8988T (cell line): ENCODE results near the gene CHAC2.
"Not testable (repeated sequence)": the region's sequence is repeated elsewhere in the genome, so short reads cannot be mapped to it uniquely, and the experiment has no call there.

Experiments
- DNase-seq: peaks from one replicate; pipeline ENCODE4 v3.0.0; 2011

CHAC2 gene

DNA sequence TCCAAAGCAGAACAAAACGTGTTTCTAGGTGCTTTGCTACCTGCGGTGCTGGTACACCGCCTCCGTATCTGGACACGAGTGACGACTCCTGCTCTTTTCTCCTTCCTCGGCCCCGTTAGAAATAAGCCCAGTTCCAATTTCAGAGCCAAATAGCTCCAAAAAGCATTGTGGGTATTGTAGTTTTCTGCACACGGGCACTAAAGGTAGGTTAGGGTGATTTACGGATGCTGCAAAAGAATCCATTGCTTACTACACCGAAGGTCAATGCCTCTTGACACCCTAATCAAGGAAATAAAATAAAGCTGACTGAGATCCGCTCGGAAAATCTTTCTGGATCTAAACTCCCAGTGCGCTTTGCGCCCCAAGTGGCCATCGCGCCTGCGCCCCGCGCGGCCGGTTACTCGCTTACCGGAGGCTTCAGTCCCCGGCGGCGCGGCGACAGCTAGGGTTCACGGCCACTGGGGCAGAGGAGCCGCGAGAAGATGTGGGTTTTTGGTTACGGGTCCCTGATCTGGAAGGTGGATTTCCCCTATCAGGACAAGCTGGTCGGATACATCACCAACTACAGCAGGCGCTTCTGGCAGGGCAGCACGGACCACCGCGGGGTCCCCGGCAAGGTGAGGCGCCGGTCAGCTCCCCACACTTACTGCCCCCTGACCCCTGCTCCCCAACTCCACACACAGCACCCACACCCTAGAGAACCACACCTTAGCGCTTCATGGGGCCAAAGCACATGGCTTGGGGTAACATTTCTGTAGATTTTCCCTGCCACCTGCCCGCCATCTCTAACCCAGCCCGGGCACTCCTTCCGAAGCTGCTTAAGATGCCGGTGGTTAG is at the start of gene CHAC2:
Gene CHAC2, plus strand, starts transcription at position 400 of the 837 bp plus-strand sequence. Its CDS starts 83 bp downstream, at position 483.
- DNase-seq = peak; percentile 62

DNA sequence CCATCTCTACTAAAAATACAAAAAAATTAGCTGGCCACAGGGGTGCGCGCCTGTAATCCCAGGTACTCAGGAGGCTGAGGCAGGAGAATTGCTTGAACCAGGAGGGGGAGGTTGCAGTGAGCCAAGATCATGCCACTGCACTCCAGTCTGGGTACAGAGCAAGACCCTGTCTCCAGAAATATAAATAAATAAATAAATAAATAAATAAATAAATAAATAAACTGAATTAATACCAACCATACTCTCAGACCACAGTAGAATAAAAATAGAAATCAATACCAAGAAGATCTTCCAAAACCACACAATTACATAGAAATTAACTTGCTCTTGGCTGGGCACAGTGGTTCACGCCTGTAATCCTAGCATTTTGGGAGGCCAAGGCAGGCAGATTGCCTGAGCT is 46.7 kb upstream of the CHAC2 start:
- DNase-seq = not testable (repeated sequence)

DNA sequence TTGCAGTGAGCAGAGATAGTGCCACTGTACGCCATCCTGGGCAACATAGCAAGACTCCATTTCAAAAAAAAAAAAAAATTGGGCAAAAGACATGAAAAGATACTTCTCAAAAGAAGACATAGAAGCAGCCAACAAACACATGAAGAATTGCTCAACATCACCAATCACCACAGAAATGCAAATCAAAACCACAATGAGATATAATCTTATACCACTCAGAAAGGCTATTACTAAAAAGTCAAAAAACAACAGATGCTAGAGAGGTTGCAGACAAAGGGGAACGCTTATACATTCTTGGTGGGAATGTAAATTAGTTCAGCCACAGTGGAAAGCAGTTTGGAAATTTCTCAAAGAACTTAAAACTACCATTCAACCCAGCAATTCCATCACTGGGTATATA is 43.1 kb upstream of the CHAC2 start:
- DNase-seq = no peak

DNA sequence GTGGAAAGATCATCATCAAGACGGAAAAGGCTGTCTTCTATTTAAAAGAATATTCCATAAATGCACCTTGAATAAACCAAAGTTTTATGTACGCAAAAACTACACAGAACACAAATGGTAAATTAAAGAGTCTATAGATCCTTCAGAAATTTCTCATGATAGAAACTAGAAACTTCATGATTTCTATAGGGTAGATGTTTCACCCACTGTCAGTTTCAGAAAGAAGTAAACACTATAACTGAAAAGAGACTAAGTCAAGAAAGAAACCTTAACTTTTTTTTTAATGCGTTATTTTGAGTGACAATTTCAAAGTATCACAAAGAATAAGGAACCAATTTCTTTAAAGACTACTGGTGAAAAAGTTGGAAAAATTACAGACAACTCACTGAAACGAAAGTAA is 41.9 kb upstream of the CHAC2 start:
- DNase-seq = no peak

DNA sequence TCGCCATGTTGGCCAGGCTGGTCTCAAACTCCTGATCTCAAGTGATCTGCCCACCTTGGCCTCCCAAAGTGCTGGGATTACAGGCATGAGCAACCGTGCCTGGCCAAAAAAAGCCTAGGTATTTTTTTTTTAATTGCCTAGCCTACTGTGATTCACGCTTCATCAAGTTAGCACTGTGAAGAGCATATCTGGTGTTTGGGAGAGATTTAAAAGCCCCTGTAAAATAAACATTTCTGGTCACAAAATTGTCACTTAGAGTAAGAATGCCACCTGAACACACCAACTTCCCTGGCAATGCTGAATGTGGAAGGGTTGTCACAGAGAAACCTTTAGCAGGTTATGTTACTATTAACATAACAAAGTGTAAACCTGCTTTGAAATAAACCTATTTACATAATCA is 39.7 kb upstream of the CHAC2 start:
- no peak for DNase-seq

DNA sequence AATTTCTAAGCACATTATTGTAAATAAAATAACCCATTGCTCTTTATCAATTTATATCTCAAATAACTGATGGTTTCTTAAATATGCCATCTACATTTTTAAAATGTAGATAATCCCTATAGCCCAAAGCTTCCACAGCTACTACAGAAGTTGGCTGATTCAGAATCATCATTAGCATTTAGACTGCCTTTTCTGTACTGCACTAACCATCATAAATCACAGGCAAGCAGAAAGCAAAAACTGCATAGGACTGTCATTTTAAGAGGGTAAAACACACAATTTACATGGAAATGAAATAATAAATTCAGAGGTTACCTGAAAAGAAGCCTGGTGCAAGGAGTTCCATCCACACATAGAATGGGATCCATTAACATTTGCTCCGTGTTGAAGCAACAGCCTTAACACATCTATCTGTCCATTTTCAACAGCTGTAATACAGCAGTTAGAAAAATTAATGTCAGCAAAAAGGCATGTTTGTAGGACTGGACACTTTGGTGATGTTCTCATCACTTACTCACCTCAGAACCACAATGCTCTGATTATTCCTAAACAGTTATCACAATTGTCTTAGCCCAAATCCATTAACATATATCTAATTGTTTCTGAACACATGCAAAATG is 38.4 kb upstream of the CHAC2 start:
- no peak for DNase-seq

DNA sequence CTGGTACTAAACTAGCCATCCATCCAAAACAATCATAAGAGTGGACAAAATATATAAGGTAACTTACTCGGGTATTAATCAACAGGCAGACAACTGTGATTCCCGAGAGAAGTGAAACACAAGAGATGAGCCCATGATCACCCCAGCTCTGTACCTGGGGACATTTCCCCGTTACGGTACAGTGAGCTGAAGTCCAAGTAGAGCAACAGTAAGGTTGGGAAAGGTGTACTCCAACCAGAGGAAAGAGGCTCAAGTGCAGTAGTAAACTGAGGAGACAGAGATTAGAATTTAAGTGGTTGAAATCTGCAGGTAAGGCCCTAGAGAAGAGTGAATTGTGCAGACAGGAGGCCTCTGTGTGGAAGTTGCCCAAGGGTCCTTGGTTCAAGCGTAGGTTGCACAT is 30.5 kb upstream of the CHAC2 start:
- no peak for DNase-seq

DNA sequence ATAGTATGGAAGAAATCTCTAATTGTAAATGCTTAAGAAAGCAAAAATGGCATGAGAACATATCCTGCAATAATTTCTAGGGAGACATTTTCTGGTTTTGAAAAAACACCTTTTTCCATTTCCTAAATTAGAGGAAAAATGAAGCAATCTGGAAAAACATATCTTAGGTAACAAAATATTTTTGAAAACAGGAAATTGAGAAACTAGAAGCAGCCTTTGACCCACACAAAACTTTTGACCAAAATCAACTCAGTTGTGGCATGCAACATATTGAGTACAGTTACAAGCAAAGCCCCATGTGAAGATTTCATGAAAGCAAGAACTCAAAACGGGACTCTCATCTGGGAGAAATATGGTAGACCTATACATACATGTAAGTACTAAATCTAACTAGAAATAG is 28.6 kb upstream of the CHAC2 start:
- DNase-seq = no peak

DNA sequence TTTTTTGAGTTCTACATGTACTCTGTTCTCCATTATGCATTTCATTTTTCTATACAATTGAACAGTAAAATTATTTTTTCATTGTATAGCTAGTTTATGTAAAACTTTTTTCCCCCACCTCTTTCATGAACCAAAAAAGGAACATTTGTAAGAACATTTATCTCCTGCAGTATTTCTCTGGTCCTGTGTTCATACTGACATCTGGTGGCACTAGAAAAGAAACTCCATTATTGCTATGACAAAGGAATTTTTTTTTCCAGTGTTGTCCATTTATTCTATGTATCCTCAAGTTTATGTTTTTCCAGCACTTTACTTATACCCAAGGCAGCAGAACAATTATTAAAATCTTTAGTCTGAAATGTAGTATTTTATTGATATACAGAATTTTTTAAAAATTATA is 27.4 kb upstream of the CHAC2 start:
- no peak for DNase-seq

DNA sequence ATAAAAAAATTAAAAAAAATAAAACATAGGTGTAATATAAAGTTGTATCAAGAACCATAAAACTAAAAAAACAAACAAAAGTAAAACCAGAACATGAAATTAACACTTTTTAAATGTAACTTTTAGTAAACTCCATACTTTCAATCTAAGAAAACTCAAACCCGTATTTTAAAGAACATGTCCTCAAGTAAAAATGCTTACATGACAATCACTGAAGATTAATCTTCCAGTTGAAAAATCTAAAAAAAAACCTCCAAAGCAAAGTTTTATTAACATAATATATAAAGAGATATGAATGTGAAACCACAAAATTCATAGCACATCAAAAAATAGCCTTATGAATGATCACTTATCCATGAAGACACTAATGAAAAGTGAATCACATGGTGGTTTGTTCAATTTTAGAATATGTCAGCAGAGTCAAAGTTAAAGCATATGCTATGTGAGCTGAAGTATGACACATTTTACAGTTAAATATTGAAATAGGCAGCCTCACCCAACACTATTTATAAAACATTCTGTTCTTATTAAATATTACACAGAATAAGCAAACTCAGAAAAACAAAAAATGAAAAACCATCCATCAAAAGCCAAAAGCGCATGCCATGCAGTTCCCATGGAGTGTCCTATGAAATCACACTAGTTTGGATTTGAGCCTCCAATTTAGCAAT is 23.1 kb upstream of the CHAC2 start:
- DNase-seq = no peak

DNA sequence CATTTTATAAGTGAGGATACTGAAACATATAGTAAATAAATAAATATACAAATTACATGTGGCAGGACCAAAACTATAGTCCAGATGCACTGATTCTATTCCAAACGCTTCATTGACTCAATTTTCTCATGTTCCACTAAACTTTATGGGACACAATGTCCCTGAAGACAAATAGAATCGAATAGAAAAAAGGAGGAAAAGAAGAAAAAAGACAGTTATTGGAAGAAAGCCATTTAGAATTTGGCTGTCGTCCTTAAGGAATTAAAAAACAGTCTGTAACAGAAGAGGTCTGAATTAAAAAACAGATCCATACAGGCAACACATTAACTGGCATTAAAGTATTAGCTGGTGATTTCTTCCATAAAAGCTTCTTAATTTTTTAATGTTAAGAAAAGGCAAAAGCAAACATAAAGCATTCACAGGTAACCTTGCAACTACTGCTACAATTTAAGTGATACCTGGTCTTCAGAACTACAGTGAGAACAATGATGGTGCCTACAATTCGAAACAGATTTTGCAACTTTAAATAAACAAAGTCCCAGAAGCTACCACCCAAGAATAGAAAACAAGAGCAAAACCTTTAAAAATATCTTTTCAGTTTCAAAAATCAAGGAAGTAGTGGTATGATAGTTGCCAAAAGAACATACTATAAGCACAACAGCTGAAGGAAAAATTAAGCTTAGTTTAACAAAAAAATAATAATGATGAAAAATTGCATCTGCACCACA is 17.4 kb upstream of the CHAC2 start:
- DNase-seq = no peak

DNA sequence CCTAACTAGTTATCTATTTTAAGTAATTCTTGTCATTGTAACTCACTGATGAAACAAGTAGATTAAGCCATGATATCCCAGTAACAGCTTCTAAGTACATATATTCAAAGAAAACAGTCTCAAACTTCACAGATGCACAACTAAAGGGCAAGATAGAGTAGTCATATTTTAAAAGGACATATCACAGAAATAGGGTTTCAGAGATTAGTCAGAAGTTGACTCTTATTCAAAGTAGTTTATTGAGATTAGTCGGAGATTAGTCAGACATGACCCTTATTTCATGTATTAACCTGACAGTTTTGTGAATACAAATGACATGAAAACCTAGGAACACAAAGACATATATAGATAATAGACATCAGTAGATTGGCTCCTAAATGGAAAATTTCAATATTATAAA is 15.9 kb upstream of the CHAC2 start:
- DNase-seq = no peak

DNA sequence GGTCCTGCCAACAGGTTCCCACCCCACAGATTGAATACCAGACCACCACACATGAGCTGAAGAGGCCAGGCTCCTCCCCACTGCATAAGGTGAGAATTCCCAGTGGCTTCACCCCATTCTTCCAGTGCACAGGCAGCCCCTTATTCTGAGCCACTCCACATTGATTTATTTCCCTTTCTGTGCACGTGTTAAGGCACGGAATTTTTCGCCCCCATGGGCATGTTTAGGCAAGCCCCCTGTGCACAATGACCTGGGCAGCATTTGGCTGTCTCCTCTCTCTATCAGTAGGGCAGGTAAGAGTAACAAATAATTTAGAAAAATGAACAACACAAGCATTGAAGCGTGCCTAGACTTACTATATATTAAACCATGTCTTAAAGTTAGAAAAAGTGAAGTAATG is 15.2 kb upstream of the CHAC2 start:
- no peak for DNase-seq

DNA sequence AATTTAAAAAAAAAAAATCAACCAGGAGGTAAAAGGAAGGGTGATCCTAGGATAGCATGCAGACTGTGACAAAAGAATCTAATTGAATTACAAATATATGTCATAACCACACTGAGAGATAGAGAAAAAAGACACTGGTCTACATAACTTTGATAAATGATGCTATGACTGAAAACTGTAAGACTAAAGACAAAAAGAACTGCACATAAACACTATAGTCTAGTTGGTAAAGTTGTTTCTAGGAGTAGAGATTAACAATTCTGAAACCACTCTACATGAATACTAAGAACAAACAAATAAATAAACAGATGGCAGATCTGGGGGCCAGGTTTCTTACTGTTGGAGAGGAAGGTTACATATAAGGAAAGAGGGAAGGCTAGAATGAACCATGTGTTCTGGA is 14.6 kb upstream of the CHAC2 start:
- no peak for DNase-seq

DNA sequence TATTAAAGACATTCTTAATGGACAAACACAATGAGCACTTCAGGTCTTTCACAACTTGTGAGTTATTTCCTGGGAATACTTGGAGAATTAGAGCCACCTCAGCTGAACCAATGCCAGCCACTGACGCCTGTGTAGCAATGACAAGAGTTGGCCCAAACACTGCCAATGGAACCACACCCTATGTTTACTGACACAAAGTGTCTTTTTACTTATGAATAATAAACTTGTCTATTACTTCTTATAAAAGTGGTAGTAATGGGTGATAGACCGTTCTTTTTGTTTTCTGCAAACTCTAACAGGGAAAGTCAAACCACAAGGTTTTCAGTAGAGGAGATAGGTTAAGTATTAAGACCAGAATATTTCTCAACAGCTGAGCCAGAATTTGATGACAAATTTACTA is 12.5 kb upstream of the CHAC2 start:
- no peak for DNase-seq

DNA sequence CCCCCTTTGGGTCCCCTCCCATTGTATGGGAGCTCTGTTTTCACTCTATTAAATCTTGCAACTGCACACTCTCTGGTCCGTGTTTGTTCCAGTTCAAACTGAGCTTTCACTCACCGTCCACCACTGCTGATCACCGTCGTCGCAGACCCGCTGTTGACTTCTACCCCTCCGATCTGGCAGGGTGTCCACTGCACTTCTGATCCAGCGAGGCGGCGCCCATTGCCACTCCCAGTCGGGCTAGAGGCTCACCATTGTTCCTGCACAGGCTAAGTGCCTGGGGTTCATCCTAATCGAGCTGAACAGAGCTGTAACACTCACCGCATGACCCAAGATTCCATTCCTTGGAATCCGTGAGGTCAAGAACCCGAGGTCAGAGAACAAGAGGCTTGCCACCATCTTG is 11.0 kb upstream of the CHAC2 start:
- DNase-seq = no peak

DNA sequence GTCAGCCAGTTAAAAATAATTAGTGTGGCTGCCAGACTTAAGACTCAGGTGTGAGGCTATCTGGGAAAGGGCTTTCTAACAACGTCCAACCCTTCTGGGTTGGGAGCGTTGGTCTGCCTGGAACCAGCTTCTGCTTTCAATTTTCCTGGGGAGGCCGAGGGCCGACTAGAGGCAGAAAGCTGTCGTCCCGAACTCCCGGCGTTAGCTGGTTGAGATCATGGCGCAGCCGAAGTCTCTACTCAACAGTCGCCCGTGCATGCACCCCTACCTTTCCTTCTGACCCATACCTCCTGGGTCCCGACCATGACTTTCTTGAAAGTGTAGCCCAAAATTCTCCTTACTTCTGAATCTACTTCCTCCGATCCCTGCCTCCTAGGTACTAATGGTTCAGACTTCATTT is 10.4 kb upstream of the CHAC2 start:
- not testable (repeated sequence) for DNase-seq

DNA sequence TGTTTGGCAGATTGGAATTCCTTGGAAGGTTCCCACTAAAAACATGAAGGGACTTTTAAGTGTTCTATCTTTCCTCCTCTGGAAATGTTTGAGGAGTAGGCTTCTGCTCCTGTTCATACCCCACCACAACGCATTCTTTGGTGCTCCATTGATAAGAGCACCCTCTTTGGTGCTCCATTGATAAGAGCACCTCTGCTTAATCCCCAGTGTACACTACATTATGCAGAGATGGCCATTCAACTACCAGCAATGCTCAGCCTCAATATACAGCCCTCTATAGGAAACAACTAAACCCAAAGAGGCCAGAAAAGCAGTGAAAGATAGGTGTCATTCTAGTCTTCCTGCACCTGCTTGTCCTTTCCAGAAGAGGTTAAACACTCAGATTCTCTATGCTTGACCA is 1.8 kb upstream of the CHAC2 start:
- no peak for DNase-seq

DNA sequence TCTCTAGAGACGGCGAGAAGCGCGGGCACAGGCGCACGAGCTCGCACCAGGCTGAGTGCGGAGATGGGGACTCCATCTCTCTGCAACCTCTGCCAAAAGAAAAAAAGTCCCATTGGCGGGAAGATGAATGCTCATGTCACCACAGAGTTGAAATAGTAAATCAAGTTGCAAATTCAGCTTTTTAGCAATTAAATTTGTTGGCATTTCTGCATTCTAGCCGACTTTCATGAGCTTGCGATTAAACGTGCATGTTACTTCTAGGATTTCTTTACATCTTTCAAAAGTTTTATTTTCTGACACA is 588 bp downstream of the CHAC2 start:
- DNase-seq = no peak

DNA sequence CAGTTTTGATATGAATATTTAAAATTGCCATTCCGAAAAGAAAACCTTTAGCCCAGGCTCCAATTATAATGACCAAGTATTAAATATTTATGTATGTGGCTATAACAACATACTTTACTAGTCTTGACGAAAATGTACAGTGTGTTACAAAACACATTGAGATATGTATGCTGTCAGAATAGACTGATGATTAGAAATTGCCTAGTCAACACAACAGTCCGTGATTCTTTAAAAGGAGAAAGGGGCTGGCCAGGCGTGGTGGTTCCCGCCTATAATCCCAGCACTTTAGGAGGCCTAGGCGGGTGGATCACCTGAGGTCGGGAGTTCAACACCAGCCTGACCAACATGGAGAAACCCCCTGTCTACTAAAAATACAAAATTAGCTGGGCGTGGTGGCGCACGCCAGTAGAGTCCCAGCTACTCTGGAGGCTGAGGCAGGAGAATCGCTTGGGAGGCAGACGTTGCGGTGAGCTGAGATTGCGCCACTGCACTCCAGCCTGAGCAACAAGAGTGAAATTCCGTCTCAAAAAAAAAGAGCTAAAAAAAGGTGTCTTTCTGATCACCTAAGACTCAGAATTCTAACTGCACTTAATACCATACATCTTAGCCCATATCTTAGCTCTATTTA is 1.8 kb downstream of the CHAC2 start:
- DNase-seq = no peak

DNA sequence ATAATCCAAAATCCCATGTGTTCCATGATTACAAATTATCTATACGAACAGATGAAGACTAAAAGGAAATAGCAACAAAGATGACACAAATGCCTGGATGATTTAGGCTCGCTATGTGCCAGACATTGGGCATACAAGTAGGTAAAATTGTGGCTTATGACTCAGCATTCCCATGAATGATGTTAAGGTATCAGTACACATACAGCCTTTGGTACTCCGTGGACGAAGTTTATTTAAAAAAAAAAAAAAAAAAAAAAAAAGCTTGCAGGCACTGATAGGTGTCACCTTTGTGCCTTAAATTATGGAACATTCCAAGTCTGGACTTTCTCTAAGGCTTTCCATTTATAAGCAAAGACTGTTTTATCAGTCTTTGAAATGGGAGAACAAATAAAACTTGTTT is 2.7 kb downstream of the CHAC2 start:
- no peak for DNase-seq

DNA sequence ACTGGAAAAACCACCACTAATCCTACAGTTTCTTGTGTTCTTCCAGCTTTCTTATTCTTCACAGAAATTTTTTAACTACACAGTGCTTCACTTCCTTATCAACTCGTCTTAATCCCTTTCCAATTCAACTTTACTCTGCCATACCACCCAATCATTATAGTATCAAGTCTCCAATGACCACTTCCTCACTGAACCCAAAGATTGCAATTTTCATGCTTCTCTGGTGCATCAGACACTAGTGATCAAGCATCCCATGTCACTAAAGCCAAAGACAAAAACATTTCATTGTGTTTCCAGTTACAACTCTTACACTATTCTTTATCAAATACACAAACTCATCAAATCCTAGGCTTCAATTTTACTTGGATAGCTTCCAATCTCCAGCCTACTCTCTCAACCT is 9.5 kb downstream of the CHAC2 start:
- no peak for DNase-seq

DNA sequence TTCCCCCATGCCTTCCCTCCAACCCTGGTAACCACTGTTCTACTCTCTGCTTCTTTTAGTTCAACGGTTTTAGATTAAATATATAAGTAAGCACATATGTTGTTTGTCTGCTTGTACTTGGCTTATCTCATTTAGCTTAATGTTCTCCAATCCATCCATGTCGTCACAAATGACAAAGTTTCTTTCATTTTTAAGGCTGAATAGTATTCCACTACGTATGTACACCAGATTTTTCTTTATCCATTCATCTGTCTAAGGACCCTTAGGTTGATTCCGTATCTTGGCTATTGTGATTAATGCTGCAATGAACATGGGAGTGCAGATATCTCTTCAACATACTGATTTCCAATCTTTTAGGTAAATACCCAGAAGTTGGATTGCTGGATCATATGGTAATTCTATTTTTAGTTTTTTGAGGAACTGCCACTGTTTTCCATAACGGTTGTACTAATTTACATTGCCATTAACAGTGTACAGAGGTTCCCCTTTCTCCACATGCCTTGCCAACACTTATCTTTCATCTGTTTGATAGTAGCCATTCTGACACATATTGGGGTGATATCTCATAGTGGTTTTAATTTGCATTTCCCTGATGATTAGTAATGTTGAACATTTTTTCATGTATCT is 11.0 kb downstream of the CHAC2 start:
- DNase-seq = no peak
